HFFc6 (cell line): ENCODE data around the gene PIK3C3. TPM values are rescaled to one million over a fixed set of nuclear protein-coding genes. Genes with fewer than 3 reads are reported as not detected.

ENCODE experiments used
- DNase-seq: peaks from one replicate; pipeline ENCODE4 v3.0.0-alpha.2; 2018
- H3K27ac Mint-ChIP-seq: 2 replicates; pipeline ENCODE4 v1.8.0; 2020; ENCODE audit warnings: mild to moderate bottlenecking, mixed read lengths
- H3K27me3 Mint-ChIP-seq: 2 replicates; pipeline ENCODE4 v1.8.0; 2021; ENCODE audit warnings: mild to moderate bottlenecking, moderate library complexity, mixed read lengths; ENCODE audit not compliant: insufficient read depth
- H3K36me3 Mint-ChIP-seq: 2 replicates; pipeline ENCODE4 v1.8.0; 2021; ENCODE audit warnings: low read depth, mixed read lengths
- H3K4me1 Mint-ChIP-seq: 2 replicates; pipeline ENCODE4 v1.8.0; 2020; ENCODE audit warnings: low read depth, mixed read lengths
- H3K4me3 Mint-ChIP-seq: 2 replicates; pipeline ENCODE4 v1.8.0; 2020; ENCODE audit warnings: mild to moderate bottlenecking, moderate library complexity, mixed read lengths
- H3K9me3 Mint-ChIP-seq: 2 replicates; pipeline ENCODE4 v1.8.0; 2020; ENCODE audit warnings: mild to moderate bottlenecking, mixed read lengths
- CTCF ChIP-seq: fragments of 200-600 bp; sonication (generic); IDR thresholded peaks from 2 replicates; pipeline ENCODE4 v1.5.0; 2021; ENCODE audit warnings: antibody characterized with exemption, mild to moderate bottlenecking
- total RNA-seq, 6 experiments: library from RNA; stranded (reverse); fragmentation: NEBNext Ultra II Directional; extraction: Animal tissue kit (Norgen Biotek cat#: 25700); gene quantifications; 2 replicates in 1 of 6; 3 replicates in 5 of 6; pipeline ENCODE4 v1.2.3, GENCODE V29; 2021

Gene PIK3C3
- total RNA-seq, 6 experiments from 2014 or later: 38.3 to 61.7 (median 47.6) TPM

- no peak for DNase-seq
- TF ChIP-seq CTCF: no peak
- H3K9me3 Mint-ChIP-seq: no peaks in the 10 kb centered on the region
- H3K4me1 Mint-ChIP-seq: peaks cover 44% of the 10 kb centered on the region
- H3K36me3 Mint-ChIP-seq: peaks cover 24% of the 10 kb centered on the region
- no peaks in the 10 kb centered on the region; the same call in 1 of the 2 replicates for H3K27me3 Mint-ChIP-seq
- H3K27ac Mint-ChIP-seq: no peak overlapping the region
- H3K4me3 Mint-ChIP-seq: no peak overlapping the region
Observed at GRCh38 chr18:42082415-42083234, 127.6 kb downstream of the PIK3C3 start.

GRCh38 chr18:42086288-42086687, 131.3 kb downstream of the PIK3C3 start:
- H3K4me1 Mint-ChIP-seq: peaks cover 35% of the 10 kb centered on the region
- peak overlapping the region; percentile 49 for H3K4me3 Mint-ChIP-seq
- H3K27me3 Mint-ChIP-seq: no peaks in the 10 kb centered on the region; the same call in 1 of the 2 replicates
- H3K36me3 Mint-ChIP-seq: peaks cover 29% of the 10 kb centered on the region
- H3K9me3 Mint-ChIP-seq: no peaks in the 10 kb centered on the region
- DNase-seq: peak; percentile 71
- peak overlapping the region; percentile 76 for H3K27ac Mint-ChIP-seq
- no peak for TF ChIP-seq CTCF

GRCh38 chr18:42087235-42087634, 132.2 kb downstream of the PIK3C3 start:
- Mint-ChIP-seq H3K4me3 (peak overlapping the region; percentile 49), H3K4me1 (peaks cover 35% of the 10 kb centered on the region), H3K36me3 (peaks cover 24% of the 10 kb centered on the region), H3K9me3 (no peaks in the 10 kb centered on the region), H3K27me3 (no peaks in the 10 kb centered on the region; the same call in 1 of the 2 replicates), H3K27ac (no peak overlapping the region; the same call in 1 of the 2 replicates)
- no peak for DNase-seq
- TF ChIP-seq CTCF: no peak

GRCh38 chr18:42087876-42088275, 132.8 kb downstream of the PIK3C3 start:
- TF ChIP-seq CTCF: no peak

GRCh38 chr18:42092848-42093247, 137.8 kb downstream of the PIK3C3 start:
- Mint-ChIP-seq H3K27ac (no peak overlapping the region), H3K4me3 (no peak overlapping the region), H3K36me3 (peaks cover 12% of the 10 kb centered on the region; the same call in 1 of the 2 replicates), H3K9me3 (no peaks in the 10 kb centered on the region), H3K4me1 (peaks cover 13% of the 10 kb centered on the region; the same call in 1 of the 2 replicates), H3K27me3 (no peaks in the 10 kb centered on the region)
- no peak for DNase-seq
- TF ChIP-seq CTCF: no peak

More at GRCh38 chr18:42087876-42088275, 132.8 kb downstream of the PIK3C3 start:
- Mint-ChIP-seq H3K36me3 (peaks cover 18% of the 10 kb centered on the region), H3K27me3 (no peaks in the 10 kb centered on the region), H3K4me1 (peaks cover 35% of the 10 kb centered on the region), H3K27ac (no peak overlapping the region), H3K9me3 (no peaks in the 10 kb centered on the region), H3K4me3 (no peak overlapping the region; the same call in 1 of the 2 replicates)
- no peak for DNase-seq
